ENCODE measurements around the gene TPK1. TPM values are rescaled to one million over a fixed set of nuclear protein-coding genes. Genes with fewer than 3 reads are reported as not detected.
A peak's percentile ranks its signal among the peaks of the same experiment; 100 is the strongest.

The TPK1 gene
- total RNA-seq, 1 donor from 2014 or later = 5.0 TPM

DNA sequence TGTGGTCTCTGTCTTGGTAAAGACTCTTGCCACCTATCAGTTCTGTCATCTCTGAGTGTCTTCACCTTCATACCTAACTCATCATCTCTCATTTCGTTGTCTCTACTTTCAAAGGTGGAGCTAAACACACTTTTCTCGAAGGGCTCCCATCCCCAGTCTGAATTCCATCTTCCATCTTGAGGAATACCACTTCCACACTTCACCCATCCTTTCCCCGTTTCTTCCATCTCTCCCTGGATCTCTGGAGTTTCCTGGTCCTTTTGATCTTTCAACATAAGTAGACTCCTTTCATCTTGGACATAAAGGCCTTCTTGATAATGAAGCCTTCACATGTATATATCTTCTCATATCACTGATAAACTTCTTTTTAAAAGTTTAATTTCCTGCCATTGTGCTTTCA lies 311.6 kb downstream of the TPK1 start:
- no peak for DNase-seq (ENCODE audit: missing footprints)
- intact Hi-C loops (cut with DNase I) = no loop called here
- ATAC-seq = no peak

DNA sequence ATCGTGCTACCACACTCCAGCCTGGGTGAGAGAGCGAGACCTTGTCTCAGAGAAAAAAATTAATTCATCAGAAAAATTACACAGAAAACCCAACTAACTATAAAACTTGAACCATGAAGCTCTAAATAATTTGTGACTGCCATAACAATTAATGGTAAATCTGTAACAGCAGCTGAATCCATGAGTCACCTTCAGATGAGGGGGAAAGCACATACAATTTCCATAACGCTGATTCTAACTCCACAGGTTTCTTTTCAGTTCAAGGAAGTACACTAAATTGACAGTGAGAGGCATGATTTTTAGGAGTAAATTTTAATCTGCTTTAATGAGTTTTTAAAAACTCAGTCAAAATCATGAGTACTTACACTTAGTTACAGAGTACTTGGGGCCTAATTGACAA lies 312.2 kb downstream of the TPK1 start:
- intact Hi-C loops (cut with DNase I) = no loop called here

DNA sequence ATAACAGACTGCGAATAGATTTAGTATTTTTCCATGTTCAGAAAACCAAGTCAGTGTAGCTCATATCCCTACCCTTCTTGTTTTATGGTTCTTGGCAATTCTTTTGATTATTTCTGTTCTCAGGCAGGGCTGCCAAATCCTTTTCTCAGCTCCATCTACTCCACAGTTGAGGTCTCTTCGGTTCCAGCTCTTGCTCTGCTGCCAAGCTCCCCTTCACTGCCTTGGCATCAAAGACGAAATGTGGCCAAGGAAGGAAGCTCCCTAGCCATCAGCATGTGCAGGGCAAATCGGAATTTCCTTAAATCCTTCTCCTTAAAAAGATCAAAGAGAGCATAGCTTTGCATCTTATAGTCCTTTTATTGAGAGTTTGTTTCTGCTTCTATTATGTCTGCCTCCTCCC lies 315.9 kb downstream of the TPK1 start:
- ATAC-seq (no peak), DNase-seq (ENCODE audit: missing footprints) (no peak)
- intact Hi-C loops (cut with DNase I) = loop anchor here (10.0 kb wide), 1 partner anchor 315 kb away; the partner anchor contains the start of gene TPK1

More for the DNA sequence above, 312.2 kb downstream of the TPK1 start:
- no peak for DNase-seq (ENCODE audit: missing footprints)
- ATAC-seq = no peak

DNA sequence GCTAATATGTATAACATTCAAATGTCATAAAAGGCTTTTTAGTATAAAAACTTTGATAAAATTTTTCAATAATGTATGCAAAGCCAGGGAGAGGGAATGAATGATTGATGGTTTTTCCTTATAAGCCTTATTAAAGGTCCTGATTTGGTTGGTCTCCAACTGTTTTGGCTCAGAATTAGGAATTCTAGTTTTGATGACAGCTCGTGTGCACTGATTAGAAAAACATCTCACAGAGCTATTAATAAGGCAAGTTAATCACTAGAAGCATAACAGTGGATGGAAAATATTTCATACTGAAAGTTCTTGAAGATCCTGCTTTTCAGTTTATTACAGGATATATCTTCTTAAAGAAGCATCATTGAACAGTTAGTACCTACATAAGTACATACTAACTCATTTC lies 317.5 kb downstream of the TPK1 start:
- ATAC-seq = no peak
- DNase-seq (ENCODE audit: missing footprints) = no peak
- intact Hi-C loops (cut with DNase I) = loop anchor here (10.0 kb wide), 1 partner anchor 316 kb away; the partner anchor contains the start of gene TPK1

DNA sequence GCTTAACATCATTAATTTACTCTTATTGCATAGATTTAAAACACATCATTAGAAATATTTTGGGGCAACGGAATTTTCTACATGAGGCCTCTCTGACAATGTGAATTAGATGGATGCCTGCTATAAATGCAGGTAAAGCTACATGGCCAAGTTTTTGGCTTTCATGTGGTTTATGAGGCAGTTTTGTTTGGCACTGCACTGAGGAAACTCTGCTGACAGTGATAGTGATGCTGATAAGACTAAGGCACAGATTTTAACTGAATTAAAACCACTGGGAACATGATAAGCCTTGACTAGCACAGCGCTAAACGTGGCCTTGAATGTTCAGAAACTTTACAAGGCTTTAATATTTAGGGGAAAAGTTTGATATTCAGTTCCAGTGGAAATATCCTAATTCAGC lies 318.1 kb downstream of the TPK1 start:
- ATAC-seq (no peak), DNase-seq (ENCODE audit: missing footprints) (no peak)
- intact Hi-C loops (cut with DNase I) = loop anchor here (10.0 kb wide), 1 partner anchor 317 kb away; the partner anchor contains the start of gene TPK1

DNA sequence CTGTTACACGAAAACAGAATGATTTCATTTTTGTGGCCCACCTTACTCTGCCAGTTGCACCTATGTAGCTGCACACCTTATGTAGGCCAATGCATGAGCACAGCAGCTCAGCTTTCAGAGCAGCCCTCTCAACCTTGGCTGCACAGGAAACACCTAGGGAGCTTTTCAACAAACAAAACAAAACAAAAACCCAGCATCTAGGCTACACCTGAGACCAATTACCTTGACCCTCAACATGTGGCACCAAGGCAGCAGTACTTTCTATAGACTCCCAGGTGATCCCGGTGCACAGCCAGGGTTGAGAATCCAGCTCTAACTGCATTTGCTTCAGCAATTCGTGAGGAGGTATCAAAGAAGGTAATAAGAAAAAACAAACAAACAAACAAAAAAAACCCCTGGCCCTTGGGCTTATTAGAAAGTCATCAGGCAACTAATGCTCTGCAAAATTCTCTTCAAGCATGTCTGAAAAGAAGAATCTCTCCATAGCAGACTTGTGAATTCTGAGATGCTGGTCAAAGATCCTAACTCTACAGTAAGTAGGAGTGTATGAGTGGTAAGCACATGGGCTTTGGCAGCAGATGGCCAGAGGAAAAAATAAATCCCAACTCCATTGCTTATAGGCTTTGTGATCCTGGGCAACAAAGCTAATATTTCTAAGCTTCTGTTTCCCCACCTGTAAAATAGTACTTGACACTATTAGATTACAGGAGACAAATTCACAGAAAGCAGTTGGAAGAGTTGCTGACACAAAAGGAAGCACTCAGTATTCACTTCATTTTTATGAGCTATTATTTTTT lies 318.9 kb downstream of the TPK1 start:
- DNase-seq (ENCODE audit: missing footprints) (no peak), ATAC-seq (no peak)
- intact Hi-C loops (cut with DNase I) = loop anchor here (10.0 kb wide), 1 partner anchor 318 kb away; the partner anchor contains the start of gene TPK1

DNA sequence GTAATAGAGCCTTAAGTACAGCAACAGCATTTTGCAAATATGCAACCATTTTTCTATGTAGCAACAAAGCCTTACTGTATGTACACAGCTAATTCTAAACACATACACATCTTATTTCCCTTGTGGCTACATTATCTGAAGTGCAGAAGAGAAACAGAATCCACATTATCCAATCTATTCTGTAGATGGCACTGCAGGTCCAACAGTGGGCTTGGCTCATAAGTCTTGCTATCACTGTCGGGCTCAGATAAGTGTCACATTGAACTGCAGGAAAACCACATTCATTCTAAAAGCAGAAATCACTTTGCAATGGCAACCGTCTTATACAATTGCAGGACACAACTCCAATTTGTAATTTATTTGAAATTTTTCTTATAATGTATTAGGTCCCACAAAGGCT lies 322.5 kb downstream of the TPK1 start:
- no peak for ATAC-seq

DNA sequence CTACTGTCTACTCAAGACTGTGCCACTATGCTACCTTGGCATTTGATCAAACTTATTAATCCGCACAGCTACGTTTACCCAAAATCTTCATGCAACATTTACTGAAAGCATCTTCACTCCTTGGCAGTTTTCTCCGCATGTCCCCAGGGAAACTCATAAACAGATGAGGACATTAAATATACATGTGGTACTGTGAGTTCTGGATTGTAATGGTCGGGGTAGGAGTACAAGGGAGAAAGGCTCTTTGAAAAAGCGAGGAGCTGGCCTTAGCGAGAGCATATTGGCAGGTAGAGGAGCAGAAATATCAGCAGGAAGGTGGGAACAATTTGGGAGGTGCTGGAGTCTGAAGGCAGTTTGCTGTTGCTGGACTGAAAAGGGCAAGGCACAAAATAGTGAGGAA lies 325.2 kb downstream of the TPK1 start:
- DNase-seq (ENCODE audit: missing footprints) (no peak), ATAC-seq (no peak)
- intact Hi-C loops (cut with DNase I) = loop anchor here (10.0 kb wide), 1 partner anchor 324 kb away; the partner anchor contains the start of gene TPK1

More for the DNA sequence above, 322.5 kb downstream of the TPK1 start:
- intact Hi-C loops (cut with DNase I) = loop anchor here (10.0 kb wide), 1 partner anchor 321 kb away; the partner anchor contains the start of gene TPK1
- DNase-seq (ENCODE audit: missing footprints) = no peak

DNA sequence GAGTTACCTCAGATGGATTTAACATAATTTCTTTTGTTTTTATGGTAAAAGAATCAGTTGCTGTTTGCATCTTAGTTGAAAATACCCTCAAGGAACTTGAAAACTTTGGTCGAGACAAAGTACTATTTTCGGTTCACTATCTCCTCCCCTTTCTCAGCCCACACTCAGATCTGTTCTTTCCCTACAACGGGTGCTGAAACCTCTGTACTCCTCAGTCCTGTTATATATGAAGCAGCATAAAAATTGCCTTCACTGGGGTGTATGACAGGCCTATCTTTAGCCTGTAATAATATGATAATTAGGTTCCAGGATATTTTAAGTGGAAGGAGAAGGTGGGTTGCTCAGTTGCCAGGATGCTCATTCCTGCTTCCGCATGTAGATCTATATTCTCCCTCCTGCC lies 327.2 kb downstream of the TPK1 start:
- no peak for DNase-seq (ENCODE audit: missing footprints)
- intact Hi-C loops (cut with DNase I) = no loop called here
- peak; percentile 16 for ATAC-seq

DNA sequence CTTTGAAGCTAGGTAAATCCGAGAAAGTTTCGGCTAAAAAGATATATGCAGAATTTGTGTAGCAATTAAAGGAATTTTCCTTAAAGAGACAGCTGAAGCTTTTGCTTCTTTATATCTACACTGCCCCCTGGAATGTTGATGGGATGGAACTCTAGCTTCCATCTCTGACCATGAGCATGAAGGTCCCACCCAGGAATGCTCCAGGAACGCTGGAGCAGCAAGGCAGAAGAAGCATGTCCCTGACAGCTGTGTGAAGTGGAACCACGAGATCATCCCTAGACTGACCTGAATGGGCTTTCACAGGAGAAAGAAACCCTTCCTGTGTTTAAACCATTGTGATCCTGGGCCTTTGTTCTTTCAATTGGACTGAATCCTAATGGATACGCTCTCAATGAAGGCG lies 332.6 kb downstream of the TPK1 start:
- intact Hi-C loops (cut with DNase I) = no loop called here
- ATAC-seq (no peak), DNase-seq (ENCODE audit: missing footprints) (no peak)

DNA sequence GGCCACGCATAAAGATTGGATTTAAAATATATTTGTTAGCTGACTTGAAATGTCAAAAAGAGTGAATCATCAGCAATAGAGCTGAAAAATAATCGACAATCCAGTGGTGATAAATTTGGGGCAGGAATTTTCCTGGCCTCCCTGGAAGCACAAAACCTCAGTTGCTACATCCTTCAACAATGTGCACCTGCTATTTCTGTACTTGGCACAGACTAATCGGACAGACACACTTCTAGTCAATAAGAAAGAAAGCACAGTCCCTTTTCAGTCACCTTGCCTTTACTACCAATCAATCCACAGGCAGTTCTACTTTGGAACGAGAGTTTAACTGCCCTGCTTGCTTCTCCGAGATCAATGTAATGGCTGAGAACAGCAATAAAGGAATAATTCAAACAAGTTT lies 335.6 kb downstream of the TPK1 start:
- ATAC-seq (no peak), DNase-seq (ENCODE audit: missing footprints) (no peak)
- intact Hi-C loops (cut with DNase I) = no loop called here

DNA sequence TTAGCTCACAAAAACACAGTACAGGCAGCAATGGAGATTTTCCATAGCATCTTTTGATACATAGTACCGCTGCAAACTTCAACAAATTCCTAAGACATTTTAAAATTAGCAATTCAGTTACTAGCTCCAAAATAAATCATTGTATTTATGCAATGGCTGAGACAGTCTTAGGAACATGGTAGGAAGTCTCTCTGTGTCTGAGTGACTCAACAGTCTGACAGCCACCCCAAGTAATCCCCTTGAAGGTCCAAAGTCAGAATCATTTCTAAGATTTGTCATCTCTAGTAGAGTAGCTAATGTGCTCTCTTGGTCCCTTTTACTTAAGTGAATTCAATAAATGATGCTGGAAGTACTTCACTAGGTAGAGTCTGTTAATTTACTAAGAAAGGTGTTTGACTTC lies 338.6 kb downstream of the TPK1 start:
- ATAC-seq (no peak), DNase-seq (ENCODE audit: missing footprints) (no peak)
- intact Hi-C loops (cut with DNase I) = no loop called here

DNA sequence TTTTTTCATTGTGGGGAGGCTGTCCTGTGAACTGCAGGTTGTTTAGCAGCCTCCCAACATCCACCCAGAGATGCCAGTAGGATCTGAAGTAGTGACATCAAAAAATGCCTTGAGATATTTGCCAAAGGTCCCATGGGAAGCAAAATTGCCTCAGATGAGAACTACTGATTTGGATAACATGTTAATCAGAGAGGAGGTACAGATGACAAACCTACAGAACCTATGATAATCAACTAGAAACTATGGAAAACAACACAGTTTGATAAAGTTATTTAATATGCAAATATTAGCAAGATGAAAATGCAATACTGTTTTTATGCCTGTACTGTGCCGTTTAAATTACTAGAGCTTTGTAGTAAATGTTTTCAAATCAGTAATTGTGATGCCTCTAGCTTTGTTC lies 341.5 kb downstream of the TPK1 start:
- no peak for ATAC-seq

DNA sequence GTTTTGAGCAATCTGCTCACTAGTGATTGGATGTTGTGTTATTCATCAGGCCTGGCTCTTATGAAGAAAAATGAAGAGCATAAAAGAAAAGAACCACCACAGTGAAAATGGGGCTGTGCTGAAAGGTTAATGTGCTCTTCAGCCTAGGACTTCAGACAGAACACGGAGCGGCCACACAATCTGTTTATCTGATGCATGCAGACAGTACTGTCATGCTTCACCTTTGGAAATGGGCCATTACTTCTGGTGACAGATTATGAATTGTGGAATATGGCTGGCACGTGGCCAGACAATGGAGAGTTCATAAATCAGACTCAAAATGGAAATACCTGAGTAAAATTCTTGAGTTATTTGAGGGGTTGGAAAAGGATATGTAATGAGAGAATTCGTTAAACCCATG lies 346.3 kb downstream of the TPK1 start:
- ATAC-seq = no peak
- DNase-seq (ENCODE audit: missing footprints) = no peak
- intact Hi-C loops (cut with DNase I) = no loop called here

More for the DNA sequence above, 341.5 kb downstream of the TPK1 start:
- intact Hi-C loops (cut with DNase I) = no loop called here
- DNase-seq (ENCODE audit: missing footprints) = no peak

DNA sequence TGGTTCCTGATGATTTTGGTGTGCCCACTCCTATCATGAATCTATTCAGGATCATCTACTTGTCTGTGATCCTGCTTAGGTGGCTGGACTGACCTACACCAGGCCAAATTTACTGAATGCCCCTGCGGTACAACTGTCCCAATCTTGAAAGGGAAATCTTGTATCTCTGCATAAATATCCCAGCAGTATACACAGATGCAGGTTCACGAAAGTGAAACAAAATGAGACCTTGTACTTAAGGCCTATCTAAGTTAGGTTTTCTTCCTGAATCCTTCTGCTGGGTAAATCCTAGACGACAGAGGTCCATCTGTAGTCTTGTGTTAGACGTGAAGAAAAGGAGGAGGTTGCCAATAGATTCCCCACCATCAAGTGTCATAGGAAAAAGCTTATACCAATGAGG lies 346.9 kb downstream of the TPK1 start:
- intact Hi-C loops (cut with DNase I) = no loop called here
- DNase-seq (ENCODE audit: missing footprints) (no peak), ATAC-seq (no peak)

DNA sequence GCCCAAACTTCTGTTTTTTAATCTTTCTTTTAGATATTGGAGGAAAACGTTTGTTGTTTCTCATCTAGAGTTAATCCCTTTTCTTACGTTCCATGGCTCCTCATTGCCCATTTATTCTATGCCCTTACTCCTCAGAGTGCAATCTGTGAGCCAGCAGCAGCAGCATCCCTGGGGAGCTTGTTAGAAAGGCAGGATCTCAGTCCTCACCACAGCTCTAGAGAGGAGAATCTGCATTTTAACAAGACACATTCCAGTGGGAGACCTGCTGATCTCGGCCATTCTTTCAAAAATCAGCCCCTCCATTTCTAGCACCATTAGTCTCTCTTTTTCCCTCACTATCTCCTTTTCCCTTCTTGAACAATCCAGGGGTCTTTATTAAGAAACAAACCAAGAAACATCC lies 348.0 kb downstream of the TPK1 start:
- intact Hi-C loops (cut with DNase I) = no loop called here
- ATAC-seq = no peak
- no peak for DNase-seq (ENCODE audit: missing footprints)

DNA sequence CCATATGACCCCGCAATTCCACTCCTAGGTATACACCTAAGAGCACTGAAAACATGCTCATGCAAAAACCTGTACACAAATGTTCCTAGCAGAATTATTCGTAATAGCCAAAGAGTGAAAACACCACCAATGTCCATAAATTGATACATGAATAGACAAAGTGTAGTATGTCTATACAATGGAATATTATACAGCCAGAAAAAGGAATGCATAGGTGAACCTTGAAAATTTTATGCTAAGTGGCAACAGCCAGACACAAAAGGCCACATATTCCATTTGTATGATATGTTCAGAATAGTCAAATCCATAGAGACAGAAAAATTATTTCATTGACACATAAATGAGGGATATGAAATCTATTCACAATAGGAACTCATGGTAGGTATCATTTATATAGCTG lies 351.4 kb downstream of the TPK1 start:
- no peak for ATAC-seq

DNA sequence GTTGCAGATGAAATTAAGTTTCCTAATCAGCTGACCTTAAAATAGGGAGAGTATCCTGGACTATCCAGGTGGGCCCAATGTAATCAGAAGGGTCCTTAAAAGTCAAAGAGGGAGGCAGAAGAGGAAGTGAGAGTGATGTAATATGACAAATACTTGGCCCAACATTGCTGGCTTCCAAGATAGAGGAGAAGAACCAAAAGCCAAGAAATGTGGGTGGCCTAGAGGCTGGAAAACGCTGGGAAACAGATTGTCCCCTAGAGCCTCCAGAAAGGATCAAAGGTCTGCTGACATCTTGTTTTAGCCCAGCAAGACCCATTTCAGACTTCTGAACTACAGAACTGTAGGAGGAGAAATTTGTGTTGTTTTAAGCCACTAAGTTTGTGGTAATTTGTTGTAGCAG lies 352.7 kb downstream of the TPK1 start:
- ATAC-seq = peak; percentile 63
- intact Hi-C loops (cut with DNase I) = no loop called here
- no peak for DNase-seq (ENCODE audit: missing footprints)

More for the DNA sequence above, 351.4 kb downstream of the TPK1 start:
- intact Hi-C loops (cut with DNase I) = no loop called here
- no peak for DNase-seq (ENCODE audit: missing footprints)

DNA sequence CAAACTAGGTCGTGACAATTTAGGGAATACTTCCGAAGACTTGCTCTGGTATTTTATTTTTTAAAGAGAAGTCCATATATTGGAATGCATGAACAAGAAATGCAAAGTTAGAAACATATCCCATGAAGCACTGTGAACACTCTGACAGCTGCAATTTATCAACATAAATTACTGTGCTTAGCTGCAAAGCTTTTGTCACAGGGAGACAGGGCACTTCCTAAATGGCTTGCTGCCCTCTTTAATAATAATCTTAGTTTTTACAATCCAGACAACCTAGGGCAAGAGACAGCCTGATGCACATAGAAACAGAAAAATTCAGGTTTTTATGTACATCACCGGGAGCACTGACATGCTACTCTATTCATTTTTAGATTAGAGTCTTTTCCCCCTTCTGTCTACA lies 354.0 kb downstream of the TPK1 start:
- intact Hi-C loops (cut with DNase I) = no loop called here
- DNase-seq (ENCODE audit: missing footprints) = no peak
- no peak for ATAC-seq

DNA sequence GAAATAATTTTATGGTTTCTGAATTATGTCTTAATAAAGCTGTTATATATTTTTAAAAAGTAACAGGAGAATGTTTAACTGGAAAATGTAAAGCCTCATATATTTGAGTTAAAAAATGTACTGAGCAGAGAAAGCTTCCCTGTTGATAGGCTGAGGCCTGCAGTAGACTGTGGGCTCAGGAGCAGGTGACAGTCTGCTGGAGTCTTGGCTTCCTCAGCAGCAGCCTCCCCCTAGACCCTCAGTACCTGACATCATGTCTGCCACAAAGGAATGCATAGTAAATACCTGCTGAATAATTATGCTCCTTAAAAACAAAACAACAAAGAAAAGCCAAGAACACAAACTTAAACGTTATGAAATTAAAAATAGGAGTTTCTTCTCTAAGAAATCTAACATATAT lies 358.5 kb downstream of the TPK1 start:
- intact Hi-C loops (cut with DNase I) = no loop called here
- ATAC-seq (no peak), DNase-seq (ENCODE audit: missing footprints) (no peak)
